Esophagus muscularis mucosa (tissue), 4 donors: ENCODE data around the gene CCT7.

Source experiments
- CTCF ChIP-seq, 3 experiments: fragments of 200-600 bp in 2 of 3; fragments of 450-650 bp in 1 of 3; sonication (generic) in 2 of 3; IDR thresholded peaks; one replicate each; pipeline ENCODE4 v1.5.1; 2017 to 2019; ENCODE audit warnings: antibody characterized with exemption in 3 of 3, mild to moderate bottlenecking in 2 of 3, moderate library complexity in 1 of 3
- EP300 ChIP-seq: sonication (generic); formaldehyde crosslinking; IDR thresholded peaks from one replicate; pipeline ENCODE4 v1.6.1; 2017; ENCODE audit warnings: antibody characterized with exemption
- POLR2A ChIP-seq: fragments of 450-650 bp; IDR thresholded peaks from one replicate; pipeline ENCODE4 v1.6.1; 2017; ENCODE audit warnings: antibody characterized with exemption, moderate library complexity, mild to moderate bottlenecking, low read depth
- POLR2AphosphoS5 ChIP-seq, 2 donors: sonication (generic); formaldehyde crosslinking; IDR thresholded peaks; one replicate each; pipeline ENCODE4 v1.6.1; 2017; ENCODE audit warnings: antibody characterized with exemption in 2 of 2

- no peak for TF ChIP-seq CTCF (IDR thresholded peaks at IDR 0.05)
- no peak for TF ChIP-seq EP300
- TF ChIP-seq POLR2A, result no peak
- TF ChIP-seq POLR2AphosphoS5 (IDR thresholded peaks at IDR 0.05), result no peak
Observed at GRCh38 chr2:73218298-73218697, 15.8 kb upstream of the CCT7 start.
